K562 (cell line): ENCODE measurements around the gene DNAJB13. TPM values are rescaled to one million over a fixed set of nuclear protein-coding genes. Genes with fewer than 3 reads are reported as not detected.
A peak's percentile ranks its signal among the peaks of the same experiment; 100 is the strongest.

ENCODE experiments used
- ATAC-seq: fragments of 200-7000 bp; cut with Tn5 transposase; 3 replicates; pipeline ENCODE4 v1.9.1; 2020; ENCODE audit warnings: moderate library complexity
- BruUV-seq: library from RNA; stranded (reverse); fragments of 400-500 nt; replicated peaks from 2 replicates; lab custom pipeline; 2021; lab: Mats Ljungman, UMichigan
- CTCF ChIA-PET: fragments of 300-600 bp; formaldehyde crosslinking; extraction: SDS; loops from one replicate; lab custom pipeline; 2021; ENCODE audit warnings: low intra/inter-chr PET ratio; lab: Yijun Ruan, JAX
- POLR2A ChIA-PET: fragments of 300-600, 350-650 bp; sonication (Branson Sonifier 250); formaldehyde crosslinking; extraction: SDS; loops from one replicate; lab custom pipeline; 2021; ENCODE audit warnings: antibody characterized with exemption, inconsistent platforms; lab: Yijun Ruan, JAX
- DNase-seq, 4 experiments: peaks; one replicate each; pipeline versions ENCODE4 v3.0.0 to v3.0.0-alpha.2; 2011 to 2018; ENCODE audit warnings: low spot score in 3 of 4, mixed read lengths in 3 of 4; ENCODE audit errors: extremely low read depth in 1 of 4
- FAIRE-seq: peaks from 2 replicates; lab custom pipeline; 2011; peaks lifted over from hg19 to GRCh38; lab: Jason Lieb, UNC
- H2AFZ ChIP-seq: 2 replicates; pipeline ENCODE4 v1.6.0; 2011; ENCODE audit warnings: low read depth, low read length, control low read depth, inconsistent platforms
- H3K27ac ChIP-seq: fragments of 200-600 bp; 3 replicates; pipeline ENCODE4 v1.8.0; 2011; ENCODE audit warnings: low read depth, mild to moderate bottlenecking, control low read depth, inconsistent platforms, low read length, moderate library complexity, mixed read lengths; ENCODE audit errors: extremely low read depth
- H3K27me3 ChIP-seq, 2 experiments: fragments of 300-600 bp in 1 of 2; 2 replicates in 1 of 2; 3 replicates in 1 of 2; pipeline versions ENCODE4 v1.6.0 to v1.8.0; 2011; ENCODE audit warnings: inconsistent platforms in 2 of 2, low read length in 2 of 2, mild to moderate bottlenecking in 1 of 2, mixed read lengths in 1 of 2, moderate library complexity in 1 of 2; ENCODE audit not compliant: control insufficient read depth in 2 of 2, insufficient read depth in 2 of 2
- H3K36me3 ChIP-seq: fragments of 300-600 bp; 3 replicates; pipeline ENCODE4 v1.8.0; 2011; ENCODE audit warnings: mild to moderate bottlenecking, low read length, inconsistent platforms; ENCODE audit not compliant: control insufficient read depth, insufficient read depth
- H3K4me1 ChIP-seq, 2 experiments: fragments of 200-600 bp in 1 of 2; replicated peaks in 1 of 2; 2 replicates in 1 of 2; 3 replicates in 1 of 2; pipeline versions ENCODE4 v1.5.1 to v1.8.0; 2011; ENCODE audit warnings: inconsistent platforms in 2 of 2, low read length in 2 of 2, mild to moderate bottlenecking in 1 of 2, mixed read lengths in 1 of 2, moderate library complexity in 1 of 2; ENCODE audit not compliant: control insufficient read depth in 2 of 2, insufficient read depth in 2 of 2
- H3K4me2 ChIP-seq: 2 replicates; pipeline ENCODE4 v1.6.1; 2011; ENCODE audit warnings: low read length, control low read depth, inconsistent platforms, mixed read lengths; ENCODE audit not compliant: insufficient read depth
- H3K4me3 ChIP-seq: fragments of 200-600 bp; sonication (generic), shearing (Covaris generic); 2 replicates; pipeline ENCODE4 v1.5.1; 2016; ENCODE audit warnings: control low read depth, inconsistent platforms
- H3K79me2 ChIP-seq: fragments of 200-600 bp; 3 replicates; pipeline ENCODE4 v1.8.0; 2011; ENCODE audit warnings: low read length, inconsistent platforms; ENCODE audit not compliant: control insufficient read depth, insufficient read depth
- H3K9ac ChIP-seq, 2 experiments: 2 replicates each; pipeline versions ENCODE4 v1.6.0 to v1.6.1; 2011; ENCODE audit warnings: low read depth in 2 of 2, low read length in 2 of 2, control low read depth in 1 of 2, inconsistent platforms in 1 of 2, mild to moderate bottlenecking in 1 of 2, mixed read lengths in 1 of 2; ENCODE audit not compliant: insufficient read depth in 1 of 2
- H3K9me1 ChIP-seq: one replicate; pipeline ENCODE4 v1.6.0; 2011; ENCODE audit warnings: inconsistent platforms, mild to moderate bottlenecking, low read length, moderate library complexity; ENCODE audit not compliant: control insufficient read depth, insufficient read depth
- H3K9me3 ChIP-seq: replicated peaks from 2 replicates; pipeline ENCODE4 v1.5.1; 2011; ENCODE audit warnings: low read depth, low read length, inconsistent platforms; ENCODE audit not compliant: control insufficient read depth, insufficient read depth
- H4K20me1 ChIP-seq: replicated peaks from 2 replicates; pipeline ENCODE4 v1.6.1; 2011; ENCODE audit warnings: low read length, inconsistent platforms, mixed read lengths; ENCODE audit not compliant: control insufficient read depth, insufficient read depth
- CHCHD3 ChIP-seq: fragments of 250-450 bp; sonication (Bioruptor Pico); IDR thresholded peaks from 2 replicates; pipeline ENCODE4 v2.1.2; 2022; ENCODE audit warnings: mild to moderate bottlenecking
- POLR2AphosphoS5 ChIP-seq: IDR thresholded peaks from 2 replicates; pipeline ENCODE4 v1.6.1; 2011; ENCODE audit warnings: mild to moderate bottlenecking, low read depth, low read length, moderate library complexity; ENCODE audit not compliant: control insufficient read depth, insufficient read depth
- POLR2H ChIP-seq: IDR thresholded peaks from 2 replicates; pipeline ENCODE4 v1.6.1; 2016; ENCODE audit warnings: missing genetic modification characterization, low read depth, mild to moderate bottlenecking, control low read depth, missing compliant biosample characterization, moderate library complexity
- PRPF4 ChIP-seq: fragments of 200-400 bp; formaldehyde crosslinking; IDR thresholded peaks from one replicate; pipeline ENCODE4 v1.6.1; 2017; ENCODE audit warnings: low read length, low read depth, mild to moderate bottlenecking; ENCODE audit not compliant: insufficient read depth, poor library complexity, severe bottlenecking
- TEAD2 ChIP-seq: fragments of 450-650 bp; IDR thresholded peaks from 2 replicates; pipeline ENCODE4 v1.6.1; 2016; ENCODE audit warnings: missing genetic modification characterization, control low read depth, missing compliant biosample characterization
- TRIM25 ChIP-seq: fragments of 450-650 bp; IDR thresholded peaks from 2 replicates; pipeline ENCODE4 v1.7.0; 2016; ENCODE audit warnings: borderline replicate concordance
- TRIM28 ChIP-seq: fragments of 450-650 bp; IDR thresholded peaks from 2 replicates; pipeline ENCODE4 v1.6.1; 2017
- USF2 ChIP-seq: sonication (generic); formaldehyde crosslinking; IDR thresholded peaks from 2 replicates; pipeline ENCODE4 v1.5.0; 2020; ENCODE audit warnings: missing genetic modification reagents
- YY1 ChIP-seq, 3 experiments: IDR thresholded peaks; 2 replicates each; pipeline ENCODE4 v1.6.1; 2011; ENCODE audit warnings: low read length in 2 of 3, mild to moderate bottlenecking in 2 of 3, moderate library complexity in 2 of 3, borderline replicate concordance in 1 of 3, control low read depth in 1 of 3, low read depth in 1 of 3; ENCODE audit not compliant: insufficient read depth in 3 of 3, insufficient replicate concordance in 2 of 3, control insufficient read depth in 1 of 3, insufficient read length in 1 of 3; ENCODE audit errors: extremely low read depth in 1 of 3
- WGBS: fragments of 100-300 bp; shearing (Covaris generic); methylation state at CpG from one replicate; pipeline ENCODE4 v1.1.6; 2016; ENCODE audit warnings: low coverage, mixed read lengths; ENCODE audit not compliant: insufficient coverage; ENCODE audit errors: missing lambda C conversion rate; 5-methylcytosine and 5-hydroxymethylcytosine counted together
- in situ Hi-C: fragments of 300-500 bp; cut with MboI; formaldehyde crosslinking; loops from 4 replicates; pipeline ENCODE4 v1.15.0; 2018; ENCODE audit warnings: inconsistent platforms, mixed read lengths
- intact Hi-C: fragments of 100-400 bp; cut with micrococcal nuclease; formaldehyde crosslinking; loops from 2 replicates; pipeline ENCODE4 v1.14.2; 2022
- polyA plus RNA-seq, 8 experiments: library from polyadenylated mRNA; depleted of rRNA in 4 of 8; stranded (reverse) in 5 of 8; unstranded in 3 of 8; fragments of >200 nt; fragmentation: Nextera tagmentation in 2 of 8; fragmentation: Illumina TruSeq in 1 of 8; extraction: Ambion mirVana in 2 of 8; extraction: Trizol in 1 of 8; gene quantifications; 2 replicates each; pipeline versions ENCODE4 v1.2.1 to v1.2.3, GENCODE V29; 2011 to 2014; ENCODE audit warnings: inconsistent platforms in 1 of 8, missing spikeins in 1 of 8
- total RNA-seq, 7 experiments: library from RNA; depleted of rRNA in 6 of 7; stranded (reverse); fragments of >200 nt in 6 of 7; fragmentation: Illumina TruSeq in 2 of 7; extraction: Trizol in 2 of 7; gene quantifications; 2 replicates each; pipeline versions ENCODE4 v1.2.1 to v1.2.3, GENCODE V29; 2011 to 2021; ENCODE audit warnings: low replicate concordance in 1 of 7

The DNAJB13 gene
- total and polyA plus RNA-seq, 9 of the 15 experiments (the other 6 are each of a cell fraction or from before 2014, with no cell fraction given), result 0.14 TPM; not detected in 8

GRCh38 chr11:73945396-73945795 is 5.4 kb upstream of the DNAJB13 start:
- no peak for FAIRE-seq
- no peak for DNase-seq
- no peak overlapping the region for H3K4me3 ChIP-seq
- H3K36me3 ChIP-seq, result no peaks in the 10 kb centered on the region
- H3K27ac ChIP-seq, result no peak overlapping the region
- no peak overlapping the region for H2AFZ ChIP-seq
- no peaks in the 10 kb centered on the region for H3K79me2 ChIP-seq
- H4K20me1 ChIP-seq, result no peaks in the 10 kb centered on the region
- no peak overlapping the region for H3K9ac ChIP-seq
- no peak for TF ChIP-seq CHCHD3
- TF ChIP-seq TEAD2 (tag), result no peak
- TF ChIP-seq POLR2H (tag), result no peak
- no peak for ATAC-seq
- intact Hi-C loops, result no loop called here
- no TSS peak for BruUV-seq
- in situ Hi-C loops, result no loop called here
- H3K9me3 ChIP-seq, result peaks cover 3% of the 10 kb centered on the region; the same call in 1 of the 2 replicates
- no peaks in the 10 kb centered on the region for H3K9me1 ChIP-seq
- ChIA-PET CTCF (no interaction called here), POLR2A (no interaction called here)
- no peak overlapping the region for H3K4me2 ChIP-seq
- WGBS, result 6% methylated on average over 4 of the region's 4 CpGs
- no peaks in the 10 kb centered on the region; a peak in 1 of 5 replicates for H3K27me3 ChIP-seq
- H3K4me1 ChIP-seq, result no peaks in the 10 kb centered on the region; a peak in 1 of 5 replicates

GRCh38 chr11:73946798-73947458 is 3.9 kb upstream of the DNAJB13 start:
- ChIA-PET POLR2A (interaction anchor here (0.6 kb wide), 1 partner anchor 1298 kb away, joined by 3 read pairs; no protein-coding TSS in a partner anchor), CTCF (no interaction called here)
- H3K4me3 ChIP-seq, result no peak overlapping the region
- ATAC-seq (no peak), DNase-seq (no peak), FAIRE-seq (no peak)
- in situ Hi-C loops (no loop called here), intact Hi-C loops (no loop called here)
- TF ChIP-seq PRPF4 (no peak), USF2 (CRISPR knock-in tag) (no peak), TRIM25 (no peak), TRIM28 (peak; percentile 71; the same call in 1 of the 2 replicates), POLR2AphosphoS5 (no peak), YY1 (IDR thresholded peaks at IDR 0.05; ENCODE audit: borderline replicate concordance in 1 of 3, control insufficient read depth in 1 of 3, extremely low read depth in 1 of 3, insufficient read depth in 3 of 3, insufficient read length in 1 of 3, insufficient replicate concordance in 2 of 3, low read depth in 1 of 3, low read length in 2 of 3) (peak in 1 of 3 experiments; percentile 23)
- no peak overlapping the region for H3K4me2 ChIP-seq
- no peak overlapping the region for H2AFZ ChIP-seq
- no peaks in the 10 kb centered on the region for H3K9me1 ChIP-seq
- H3K9me3 ChIP-seq, result peaks cover 3% of the 10 kb centered on the region; the same call in 1 of the 2 replicates
- WGBS, result 27% methylated on average over 13 of the region's 13 CpGs
- no peaks in the 10 kb centered on the region for H3K36me3 ChIP-seq
- no peaks in the 10 kb centered on the region for H3K79me2 ChIP-seq
- BruUV-seq, result no TSS peak
- no peak overlapping the region for H3K27ac ChIP-seq
- H4K20me1 ChIP-seq, result no peaks in the 10 kb centered on the region
- no peaks in the 10 kb centered on the region; a peak in 1 of 5 replicates for H3K27me3 ChIP-seq
- no peak overlapping the region for H3K9ac ChIP-seq
- H3K4me1 ChIP-seq, result no peaks in the 10 kb centered on the region; a peak in 1 of 5 replicates
